H1 (cell line): Measurements from ENCODE around the gene RCAN3. TPM values are rescaled to one million over a fixed set of nuclear protein-coding genes. Genes with fewer than 3 reads are reported as not detected.

ENCODE experiments used
- ATF3 ChIP-seq: IDR thresholded peaks from 2 replicates; pipeline ENCODE4 v1.6.1; 2011; ENCODE audit warnings: low read depth, mild to moderate bottlenecking, low read length; ENCODE audit not compliant: insufficient read depth
- CEBPB ChIP-seq: IDR thresholded peaks from 2 replicates; pipeline ENCODE4 v1.6.1; 2012; ENCODE audit warnings: low read depth, low read length
- EP300 ChIP-seq, 2 experiments: IDR thresholded peaks; 1 replicate in 1 of 2; 2 replicates in 1 of 2; pipeline ENCODE4 v1.6.1; 2011 to 2012; ENCODE audit warnings: low read depth in 2 of 2, low read length in 2 of 2, mild to moderate bottlenecking in 2 of 2, borderline replicate concordance in 1 of 2, inconsistent platforms in 1 of 2, moderate library complexity in 1 of 2
- PHF8 ChIP-seq: fragments of 200-600 bp; sonication (generic); conservative IDR thresholded peaks from 2 replicates; pipeline ENCODE4 v1.7.1; 2012; ENCODE audit warnings: low read depth, mild to moderate bottlenecking, inconsistent platforms, low read length, moderate library complexity
- POLR2AphosphoS5 ChIP-seq: IDR thresholded peaks from 2 replicates; pipeline ENCODE4 v1.6.1; 2011; ENCODE audit warnings: low read depth, low read length
- RNF2 ChIP-seq: fragments of 200-900, 300-1000 bp; sonication (generic); IDR thresholded peaks from 2 replicates; pipeline ENCODE4 v1.7.1; 2016; ENCODE audit warnings: borderline replicate concordance, low read depth, mild to moderate bottlenecking, antibody characterized with exemption, low read length; ENCODE audit not compliant: poor library complexity, severe bottlenecking; ENCODE audit errors: missing control alignments
- TCF12 ChIP-seq: IDR thresholded peaks from 2 replicates; pipeline ENCODE4 v1.6.1; 2011; ENCODE audit warnings: low read depth, mild to moderate bottlenecking, low read length
- polyA plus RNA-seq, 7 experiments: library from polyadenylated mRNA; depleted of rRNA in 3 of 7; stranded (reverse) in 5 of 7; unstranded in 2 of 7; fragments of >200 nt in 5 of 7; fragments of 200-250 nt in 2 of 7; gene quantifications; 1 replicate in 5 of 7; 2 replicates in 1 of 7; 4 replicates in 1 of 7; pipeline versions ENCODE4 v1.2.1 to v1.2.3, GENCODE V29; 2011 to 2013; ENCODE audit warnings: missing spikeins in 2 of 7, mixed read lengths in 2 of 7
- total RNA-seq: library from RNA; stranded (reverse); fragmentation: NEBNext Ultra II Directional; extraction: Animal tissue kit (Norgen Biotek cat#: 25700); gene quantifications from 2 replicates; pipeline ENCODE4 v1.2.1, GENCODE V29; 2021

Gene RCAN3
- total and polyA plus RNA-seq, 2 of the 8 experiments (the other 6 are each of a cell fraction or from before 2014, with no cell fraction given): 5.6 to 16.6 TPM

GRCh38 chr1:24452922-24453485, 49.6 kb upstream of the RCAN3 start (continued):
- TF ChIP-seq EP300 (IDR thresholded peaks at IDR 0.05; ENCODE audit: borderline replicate concordance in 1 of 2, low read depth in 2 of 2, low read length in 2 of 2) (no peak), RNF2 (no peak), ATF3 (no peak), PHF8 (no peak), TCF12 (no peak), POLR2AphosphoS5 (no peak), CEBPB (no peak)
